CD14-positive monocyte (primary cell): ENCODE measurements around the gene MARCHF4. TPM values are rescaled to one million over a fixed set of nuclear protein-coding genes. Genes with fewer than 3 reads are reported as not detected.

Experiments
- DNase-seq, 3 donors: peaks; one replicate each; pipeline ENCODE4 v3.0.0-alpha.2; 2011 to 2022
- H2AFZ ChIP-seq: 2 replicates; pipeline ENCODE4 v1.6.0; 2012; ENCODE audit warnings: mild to moderate bottlenecking, low read depth, low read length, inconsistent platforms; ENCODE audit not compliant: insufficient read depth, poor library complexity, severe bottlenecking
- H3K27ac ChIP-seq, 2 donors: 1 replicate in 1 of 2; 2 replicates in 1 of 2; pipeline ENCODE4 v1.5.1; 2012 to 2013; ENCODE audit warnings: low read length in 2 of 2, control low read depth in 1 of 2, inconsistent platforms in 1 of 2, low read depth in 1 of 2, mild to moderate bottlenecking in 1 of 2
- H3K27me3 ChIP-seq, 2 donors: one replicate each; pipeline versions ENCODE4 v1.6.0 to v1.6.1; 2011 to 2013; ENCODE audit warnings: low read length in 2 of 2; ENCODE audit not compliant: control insufficient read depth in 2 of 2, insufficient read depth in 2 of 2
- H3K36me3 ChIP-seq, 2 donors: replicated peaks in 1 of 2; 1 replicate in 1 of 2; 2 replicates in 1 of 2; pipeline versions ENCODE4 v1.5.1 to v1.6.1; 2012 to 2013; ENCODE audit warnings: low read length in 2 of 2, control low read depth in 1 of 2, inconsistent platforms in 1 of 2, mild to moderate bottlenecking in 1 of 2; ENCODE audit not compliant: insufficient read depth in 2 of 2, control insufficient read depth in 1 of 2
- H3K4me1 ChIP-seq, 2 donors: 1 replicate in 1 of 2; 2 replicates in 1 of 2; pipeline versions ENCODE4 v1.5.1 to v1.6.1; 2012 to 2013; ENCODE audit warnings: low read length in 2 of 2, control low read depth in 1 of 2, inconsistent platforms in 1 of 2, mild to moderate bottlenecking in 1 of 2, moderate library complexity in 1 of 2; ENCODE audit not compliant: insufficient read depth in 2 of 2, control insufficient read depth in 1 of 2
- H3K4me2 ChIP-seq: replicated peaks from 2 replicates; pipeline ENCODE3; 2012; ENCODE audit warnings: low read length, moderate library complexity, mild to moderate bottlenecking; ENCODE audit not compliant: poor library complexity, severe bottlenecking; ENCODE audit errors: extremely low read depth
- H3K4me3 ChIP-seq, 3 experiments: fragments of 200-600 bp in 1 of 3; sonication (generic) in 1 of 3; replicated peaks in 1 of 3; 1 replicate in 2 of 3; 2 replicates in 1 of 3; pipeline ENCODE4 v1.5.1; 2011 to 2013; ENCODE audit warnings: low read length in 3 of 3, mild to moderate bottlenecking in 3 of 3, control low read depth in 2 of 3, low read depth in 2 of 3, inconsistent platforms in 1 of 3, moderate library complexity in 1 of 3
- H3K79me2 ChIP-seq: 2 replicates; pipeline ENCODE4 v1.6.0; 2012; ENCODE audit warnings: mild to moderate bottlenecking, control low read depth, inconsistent platforms, low read length, moderate library complexity; ENCODE audit not compliant: insufficient read depth
- H3K9ac ChIP-seq: 2 replicates; pipeline ENCODE4 v1.6.0; 2017; ENCODE audit warnings: low read length, mild to moderate bottlenecking; ENCODE audit not compliant: insufficient read depth, poor library complexity, severe bottlenecking
- H3K9me3 ChIP-seq, 2 donors: replicated peaks in 1 of 2; 1 replicate in 1 of 2; 2 replicates in 1 of 2; pipeline versions ENCODE4 v1.5.1 to v1.6.1; 2012 to 2013; ENCODE audit warnings: low read length in 2 of 2, control low read depth in 1 of 2; ENCODE audit not compliant: control insufficient read depth in 1 of 2, insufficient read depth in 1 of 2
- H4K20me1 ChIP-seq: 2 replicates; pipeline ENCODE4 v1.6.0; 2012; ENCODE audit warnings: mild to moderate bottlenecking, low read length, control low read depth, moderate library complexity; ENCODE audit not compliant: insufficient read depth
- H3K27ac Mint-ChIP-seq, 7 donors: one replicate each; pipeline ENCODE4 v1.8.0; 2020; ENCODE audit warnings: mild to moderate bottlenecking in 7 of 7, mixed read lengths in 7 of 7, moderate library complexity in 6 of 7, inconsistent platforms in 2 of 7
- H3K27me3 Mint-ChIP-seq, 3 donors: one replicate each; pipeline ENCODE4 v1.8.0; 2021 to 2022; ENCODE audit warnings: low read depth in 3 of 3, mild to moderate bottlenecking in 3 of 3, mixed read lengths in 3 of 3, moderate library complexity in 3 of 3, inconsistent platforms in 1 of 3
- H3K36me3 Mint-ChIP-seq, 2 donors: one replicate each; pipeline ENCODE4 v1.8.0; 2020; ENCODE audit warnings: mixed read lengths in 2 of 2, inconsistent platforms in 1 of 2, mild to moderate bottlenecking in 1 of 2
- H3K4me1 Mint-ChIP-seq: one replicate; pipeline ENCODE4 v1.8.0; 2020; ENCODE audit warnings: mild to moderate bottlenecking, mixed read lengths
- H3K4me3 Mint-ChIP-seq, 2 donors: one replicate each; pipeline ENCODE4 v1.8.0; 2020; ENCODE audit warnings: mild to moderate bottlenecking in 2 of 2, mixed read lengths in 2 of 2, moderate library complexity in 1 of 2
- H3K9me3 Mint-ChIP-seq, 7 donors: one replicate each; pipeline ENCODE4 v1.8.0; 2020 to 2022; ENCODE audit warnings: mixed read lengths in 7 of 7, mild to moderate bottlenecking in 6 of 7, moderate library complexity in 6 of 7, inconsistent platforms in 2 of 7
- CTCF ChIP-seq: fragments of 200-600 bp; IDR thresholded peaks from one replicate; pipeline ENCODE4 v1.8.0; 2022; ENCODE audit warnings: antibody characterized with exemption, mild to moderate bottlenecking
- WGBS: methylation state at CpG from one replicate; pipeline ENCODE4 v1.1.5; 2013; ENCODE audit warnings: missing lambda C conversion rate; ENCODE audit not compliant: insufficient coverage; 5-methylcytosine and 5-hydroxymethylcytosine counted together
- intact Hi-C, 2 donors: fragments of 100-400 bp; cut with micrococcal nuclease; formaldehyde crosslinking; loops; one replicate each; pipeline versions ENCODE4 v1.15.0 to v1.15.1; 2023
- polyA plus RNA-seq, 3 donors: library from polyadenylated mRNA; depleted of rRNA in 1 of 3; unstranded in 2 of 3; stranded (reverse) in 1 of 3; fragments of 300-500 nt in 2 of 3; fragments of >200 nt in 1 of 3; fragmentation: Illumina TruSeq in 2 of 3; gene quantifications; 1 replicate in 2 of 3; 2 replicates in 1 of 3; pipeline ENCODE4 v1.2.3, GENCODE V29; 2012 to 2021

MARCHF4 gene
- polyA plus RNA-seq, 3 donors, result not detected

GRCh38 chr2:216348756-216349308 lies 23.5 kb downstream of the MARCHF4 start:
- no peak overlapping the region for H3K4me2 ChIP-seq
- intact Hi-C loops, result no loop called here
- no peaks in the 10 kb centered on the region for H3K4me1 ChIP-seq
- Mint-ChIP-seq H3K9me3 (no peaks in the 10 kb centered on the region), H3K4me3 (no peak overlapping the region), H3K4me1 (no peaks in the 10 kb centered on the region), H3K27me3 (peaks cover 1 to 5% (median 3%) of the 10 kb centered on the region in 3 donors), H3K27ac (no peak overlapping the region), H3K36me3 (no peaks in the 10 kb centered on the region)
- no peak overlapping the region for H3K4me3 ChIP-seq
- TF ChIP-seq CTCF, result no peak
- H3K9ac ChIP-seq, result no peak overlapping the region
- H4K20me1 ChIP-seq, result no peaks in the 10 kb centered on the region
- H2AFZ ChIP-seq, result no peak overlapping the region
- no peak for DNase-seq
- no peaks in the 10 kb centered on the region for H3K9me3 ChIP-seq
- no peak overlapping the region for H3K27ac ChIP-seq
- no peaks in the 10 kb centered on the region for H3K27me3 ChIP-seq
- no peaks in the 10 kb centered on the region for H3K79me2 ChIP-seq
- 100% methylated on average over 2 of the region's 3 CpGs for WGBS
- H3K36me3 ChIP-seq, result no peaks in the 10 kb centered on the region

- Histone ChIP-seq H3K27me3 (no peaks in the 10 kb centered on the region), H3K79me2 (no peaks in the 10 kb centered on the region), H3K9ac (no peak overlapping the region), H3K27ac (no peak overlapping the region), H3K4me3 (no peak overlapping the region), H3K36me3 (no peaks in the 10 kb centered on the region), H3K4me1 (no peaks in the 10 kb centered on the region), H4K20me1 (no peaks in the 10 kb centered on the region), H3K9me3 (no peaks in the 10 kb centered on the region), H2AFZ (no peak overlapping the region), H3K4me2 (no peak overlapping the region)
- peak overlapping the region in 1 of 7 donors; percentile 15 for H3K27ac Mint-ChIP-seq
- no peaks in the 10 kb centered on the region for H3K9me3 Mint-ChIP-seq
- peaks cover 1 to 6% (median 1%) of the 10 kb centered on the region in 3 donors for H3K27me3 Mint-ChIP-seq
- intact Hi-C loops, result no loop called here
- WGBS, result no CpG with 5 or more reads among the region's 3 CpGs
- no peak for DNase-seq
- H3K4me3 Mint-ChIP-seq, result no peak overlapping the region
- no peaks in the 10 kb centered on the region for H3K36me3 Mint-ChIP-seq
- TF ChIP-seq CTCF, result no peak
- no peaks in the 10 kb centered on the region for H3K4me1 Mint-ChIP-seq
Observed at GRCh38 chr2:216346781-216347180, 25.5 kb downstream of the MARCHF4 start.
